Measurements from ENCODE around the gene PLA2G4B. TPM values are rescaled to one million over a fixed set of nuclear protein-coding genes. Genes with fewer than 3 reads are reported as not detected.

The PLA2G4B gene
- total RNA-seq, 1 donor from 2014 or later = 0.26 TPM

- DNase-seq (ENCODE audit: low read depth, low spot score) = no peak
These were observed 31.4 kb downstream of the PLA2G4B start for GRCh38 chr15:41869770-41870688.

GRCh38 chr15:41870689-41871081 lies 32.0 kb downstream of the PLA2G4B start:
- no peak for DNase-seq (ENCODE audit: low read depth, low spot score)

- no peak for DNase-seq (ENCODE audit: low read depth, low spot score)
These were observed 32.7 kb downstream of the PLA2G4B start for GRCh38 chr15:41871175-41871905.

- DNase-seq (ENCODE audit: low read depth, low spot score) = no peak
These were observed 33.6 kb downstream of the PLA2G4B start for GRCh38 chr15:41872166-41872747.

- DNase-seq (ENCODE audit: low read depth, low spot score) = no peak
These were observed 35.1 kb downstream of the PLA2G4B start for GRCh38 chr15:41873711-41874110.

GRCh38 chr15:41874736-41875135 lies 36.1 kb downstream of the PLA2G4B start:
- DNase-seq (ENCODE audit: low read depth, low spot score) = no peak

GRCh38 chr15:41876007-41876406 lies 37.4 kb downstream of the PLA2G4B start:
- no peak for DNase-seq (ENCODE audit: low read depth, low spot score)

GRCh38 chr15:41876689-41877088 lies 38.0 kb downstream of the PLA2G4B start:
- no peak for DNase-seq (ENCODE audit: low read depth, low spot score)

GRCh38 chr15:41877631-41878354 lies 39.1 kb downstream of the PLA2G4B start:
- no peak for DNase-seq (ENCODE audit: low read depth, low spot score)

GRCh38 chr15:41878355-41878699 lies 39.7 kb downstream of the PLA2G4B start:
- no peak for DNase-seq (ENCODE audit: low read depth, low spot score)

- no peak for DNase-seq (ENCODE audit: low read depth, low spot score)
These were observed 40.7 kb downstream of the PLA2G4B start for GRCh38 chr15:41879321-41879845.

- no peak for DNase-seq (ENCODE audit: low read depth, low spot score)
These were observed 41.7 kb downstream of the PLA2G4B start for GRCh38 chr15:41880156-41880877.

GRCh38 chr15:41881086-41881485 lies 42.4 kb downstream of the PLA2G4B start:
- DNase-seq (ENCODE audit: low read depth, low spot score) = no peak

GRCh38 chr15:41881550-41881919 lies 42.9 kb downstream of the PLA2G4B start:
- no peak for DNase-seq (ENCODE audit: low read depth, low spot score)

- DNase-seq (ENCODE audit: low read depth, low spot score) = no peak
These were observed 43.5 kb downstream of the PLA2G4B start for GRCh38 chr15:41881920-41882688.

GRCh38 chr15:41882689-41883483 lies 44.2 kb downstream of the PLA2G4B start:
- DNase-seq (ENCODE audit: low read depth, low spot score) = no peak

GRCh38 chr15:41883484-41883825 lies 44.8 kb downstream of the PLA2G4B start:
- no peak for DNase-seq (ENCODE audit: low read depth, low spot score)

GRCh38 chr15:41884458-41884857 lies 45.8 kb downstream of the PLA2G4B start:
- no peak for DNase-seq (ENCODE audit: low read depth, low spot score)

- DNase-seq (ENCODE audit: low read depth, low spot score) = no peak
These were observed 46.7 kb downstream of the PLA2G4B start for GRCh38 chr15:41885321-41885720.
